HEK293T (cell line): ENCODE data around the gene DMBX1.

ENCODE experiments used
- ARNT ChIP-seq: fragments of 450-650 bp; IDR thresholded peaks from 2 replicates; pipeline ENCODE4 v1.6.1; 2017; ENCODE audit warnings: mild to moderate bottlenecking
- BHLHE40 ChIP-seq: fragments of 450-650 bp; IDR thresholded peaks from 2 replicates; pipeline ENCODE4 v1.6.1; 2016; ENCODE audit warnings: mild to moderate bottlenecking, moderate library complexity, borderline replicate concordance
- ELF4 ChIP-seq: fragments of 450-650 bp; IDR thresholded peaks from 2 replicates; pipeline ENCODE4 v1.6.1; 2017; ENCODE audit warnings: antibody characterized with exemption
- FOXA1 ChIP-seq: fragments of 450-650 bp; IDR thresholded peaks from 2 replicates; pipeline ENCODE4 v1.6.1; 2016; ENCODE audit warnings: mild to moderate bottlenecking
- FOXK2 ChIP-seq: fragments of 450-650 bp; IDR thresholded peaks from 2 replicates; pipeline ENCODE4 v1.6.1; 2016; ENCODE audit warnings: mild to moderate bottlenecking
- FOXM1 ChIP-seq: fragments of 450-650 bp; IDR thresholded peaks from 2 replicates; pipeline ENCODE4 v1.6.1; 2017; ENCODE audit warnings: mild to moderate bottlenecking, borderline replicate concordance
- HDGF ChIP-seq: fragments of 450-650 bp; IDR thresholded peaks from 2 replicates; pipeline ENCODE4 v1.6.1; 2017; ENCODE audit warnings: antibody characterized with exemption, borderline replicate concordance
- L3MBTL2 ChIP-seq: fragments of 450-650 bp; conservative IDR thresholded peaks from 2 replicates; pipeline ENCODE4 v1.6.1; 2016; ENCODE audit warnings: mild to moderate bottlenecking
- LEF1 ChIP-seq: fragments of 450-650 bp; IDR thresholded peaks from 2 replicates; pipeline ENCODE4 v1.6.1; 2017; ENCODE audit warnings: mild to moderate bottlenecking, borderline replicate concordance
- SP1 ChIP-seq: fragments of 450-650 bp; IDR thresholded peaks from 2 replicates; pipeline ENCODE4 v1.6.1; 2017
- SUZ12 ChIP-seq: fragments of 450-650 bp; IDR thresholded peaks from 2 replicates; pipeline ENCODE4 v1.6.1; 2016; ENCODE audit warnings: mild to moderate bottlenecking
- TARDBP ChIP-seq: fragments of 450-650 bp; IDR thresholded peaks from 2 replicates; pipeline ENCODE4 v1.6.1; 2016
- TF ChIP-seq, protein P1 (sequence below): fragments of 450-650 bp; IDR thresholded peaks from 2 replicates; pipeline ENCODE4 v1.6.1; 2016

DNA sequence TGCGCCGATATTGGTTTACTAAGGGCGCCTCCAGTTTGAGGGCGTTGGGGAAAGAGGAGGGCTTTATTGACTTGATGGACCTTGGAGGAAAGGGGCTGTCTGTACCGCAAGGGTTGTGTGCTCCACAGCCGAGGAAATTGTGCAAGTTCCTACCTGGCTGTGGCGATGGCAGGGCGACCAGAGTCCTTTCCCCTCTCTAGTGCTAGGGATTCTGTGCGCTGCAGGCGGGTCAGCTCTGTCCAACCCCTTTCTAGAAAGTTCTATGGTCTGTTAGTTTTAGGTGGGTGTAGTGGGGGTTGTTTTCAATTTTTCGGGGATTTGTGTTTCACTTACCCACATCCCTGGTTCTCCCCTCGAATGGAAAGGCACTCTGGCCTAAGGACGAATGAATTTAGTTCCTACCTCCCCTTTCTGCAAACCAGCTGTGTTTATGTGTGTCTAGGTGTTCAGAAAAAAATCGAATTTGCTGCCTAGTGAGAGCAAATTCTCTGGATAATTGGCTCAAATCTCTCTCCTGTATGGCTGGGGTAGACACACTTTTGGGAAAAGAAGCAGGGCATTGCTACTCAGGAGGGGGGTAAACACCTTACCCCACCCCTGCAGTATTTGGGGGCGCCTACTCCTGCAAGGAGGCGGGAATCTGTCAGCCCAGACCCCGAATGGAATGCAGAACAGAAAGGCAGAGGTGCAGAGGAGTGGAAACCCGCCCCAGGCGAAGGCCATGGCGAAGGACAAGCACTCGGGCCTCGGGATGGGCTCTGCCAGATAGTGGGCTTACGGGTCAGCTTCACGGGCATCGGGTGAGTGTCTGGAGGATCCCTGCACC, 2.0 kb downstream of the DMBX1 start:
- TF ChIP-seq SUZ12 (no peak), L3MBTL2 (no peak), FOXA1 (no peak), BHLHE40 (no peak), SP1 (no peak), ARNT (no peak), ELF4 (no peak), FOXM1 (no peak), HDGF (no peak), FOXK2 (no peak), LEF1 (no peak), TARDBP (no peak)
- TF ChIP-seq, protein P1, sequence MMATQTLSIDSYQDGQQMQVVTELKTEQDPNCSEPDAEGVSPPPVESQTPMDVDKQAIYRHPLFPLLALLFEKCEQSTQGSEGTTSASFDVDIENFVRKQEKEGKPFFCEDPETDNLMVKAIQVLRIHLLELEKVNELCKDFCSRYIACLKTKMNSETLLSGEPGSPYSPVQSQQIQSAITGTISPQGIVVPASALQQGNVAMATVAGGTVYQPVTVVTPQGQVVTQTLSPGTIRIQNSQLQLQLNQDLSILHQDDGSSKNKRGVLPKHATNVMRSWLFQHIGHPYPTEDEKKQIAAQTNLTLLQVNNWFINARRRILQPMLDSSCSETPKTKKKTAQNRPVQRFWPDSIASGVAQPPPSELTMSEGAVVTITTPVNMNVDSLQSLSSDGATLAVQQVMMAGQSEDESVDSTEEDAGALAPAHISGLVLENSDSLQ: no peak
